Adrenal gland (tissue), 12 donors: ENCODE measurements around the gene MBNL2. TPM values are rescaled to one million over a fixed set of nuclear protein-coding genes. Genes with fewer than 3 reads are reported as not detected.

ENCODE experiments used
- DNase-seq, 7 donors: peaks; one replicate each; pipeline ENCODE4 v3.0.0-alpha.2; 2019 to 2020
- H3K27ac ChIP-seq, 5 donors: fragments of 200-600 bp; sonication (generic) in 4 of 5; 1 replicate in 3 of 5; 2 replicates in 2 of 5; pipeline versions ENCODE4 v1.5.1 to v1.8.0; 2016 to 2020; ENCODE audit warnings: mild to moderate bottlenecking in 1 of 5
- H3K27me3 ChIP-seq: fragments of 200-600 bp; 2 replicates; pipeline ENCODE4 v1.8.0; 2021
- H3K36me3 ChIP-seq, 2 donors: fragments of 200-600 bp; replicated peaks in 1 of 2; 1 replicate in 1 of 2; 2 replicates in 1 of 2; pipeline versions ENCODE4 v1.5.1 to v1.8.0; 2018 to 2022
- H3K4me1 ChIP-seq, 2 donors: fragments of 200-600 bp; replicated peaks in 1 of 2; 1 replicate in 1 of 2; 2 replicates in 1 of 2; pipeline versions ENCODE4 v1.5.1 to v1.8.0; 2018 to 2021
- H3K4me3 ChIP-seq, 4 donors: fragments of 200-600 bp; sonication (generic) in 3 of 4; one replicate each; pipeline ENCODE4 v1.5.1; 2016 to 2018
- H3K9me3 ChIP-seq, 3 donors: fragments of 200-600 bp; sonication (generic) in 1 of 3; replicated peaks in 1 of 3; 1 replicate in 2 of 3; 2 replicates in 1 of 3; pipeline versions ENCODE4 v1.5.1 to v1.8.0; 2016 to 2021
- POLR2A ChIP-seq, 2 donors: fragments of 450-650 bp; IDR thresholded peaks; one replicate each; pipeline ENCODE4 v1.6.1; 2017; ENCODE audit warnings: antibody characterized with exemption in 2 of 2, mild to moderate bottlenecking in 2 of 2, moderate library complexity in 1 of 2
- WGBS, 4 donors: extraction: QIAGEN DNeasy Blood & Tissue Kit in 2 of 4; methylation state at CpG; one replicate each; pipeline versions ENCODE4 v1.1.5 to v1.1.7; 2013 to 2017; 5-methylcytosine and 5-hydroxymethylcytosine counted together
- intact Hi-C, 2 donors: fragments of 100-400 bp; cut with DNase I; formaldehyde crosslinking; loops; one replicate each; pipeline versions ENCODE4 v1.14.1 to v1.15.0; 2022 to 2023
- polyA plus RNA-seq, 3 donors: library from polyadenylated mRNA; stranded (reverse); fragments of 200-250 nt in 2 of 3; fragments of 350-450 nt in 1 of 3; fragmentation: Illumina TruSeq in 1 of 3; extraction: RNeasy Lipid Tissue Mini Kit (QIAGEN cat#74804) in 1 of 3; gene quantifications; one replicate each; pipeline ENCODE4 v1.2.3, GENCODE V29; 2013 to 2014
- total RNA-seq, 9 donors: library from RNA; depleted of rRNA in 4 of 9; stranded (reverse); fragments of >200 nt in 4 of 9; fragments of 120-200 nt in 1 of 9; fragmentation: NEBNext Ultra II Directional in 1 of 9; extraction: Animal tissue kit (Norgen Biotek cat#: 25700) in 1 of 9; gene quantifications; one replicate each; pipeline versions ENCODE4 v1.1.0 to v1.2.4, GENCODE V29; 2013 to 2023
- TF ChIP-seq, protein P1 (sequence below), 6 experiments: fragments of 450-650 bp in 4 of 6; fragments of 200-600 bp in 2 of 6; sonication (generic) in 1 of 6; IDR thresholded peaks; 1 replicate in 5 of 6; 2 replicates in 1 of 6; pipeline versions ENCODE4 v1.5.1 to v1.8.0; 2016 to 2021; ENCODE audit warnings: antibody characterized with exemption in 6 of 6, mild to moderate bottlenecking in 2 of 6, moderate library complexity in 1 of 6
- donor health status: healthy with polysubstance abuse.
- donor health status: Bipolar disorder and iron deficiency.
- donor health status: DM: yes; HTN: yes; CAD: no.
- donor health status: DM: no; HTN: no; CAD: no.
- donor health status: DM: no; HTN: no; CAD: no.
- donor health status: DM: yes; HTN: yes; CAD: no.

Gene MBNL2
- total and polyA plus RNA-seq, 12 donors, result 29.2 to 250 (median 130) TPM

DNA sequence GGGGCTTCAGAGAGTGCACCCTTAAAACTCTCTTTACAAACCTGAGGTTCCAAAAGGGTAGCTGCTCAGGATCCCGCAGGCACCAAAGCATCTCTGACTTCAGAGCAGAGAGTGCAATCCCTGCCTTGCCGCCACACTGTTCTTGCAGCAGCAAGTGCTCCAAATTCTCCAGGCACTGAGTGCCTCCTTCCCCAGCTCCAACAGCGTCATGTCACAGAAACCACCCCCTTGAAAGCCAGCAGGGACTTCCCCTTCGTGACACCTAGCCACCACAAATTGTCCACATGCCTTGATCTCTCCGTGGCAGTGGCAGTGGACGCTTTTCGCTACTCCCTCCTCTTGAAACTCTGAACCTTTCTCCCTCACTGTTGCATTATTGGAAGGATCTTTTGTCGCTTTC is 39.9 kb downstream of the MBNL2 start:
- no peak for DNase-seq
- Histone ChIP-seq H3K36me3 (peaks cover 0 to 4% of the 10 kb centered on the region in 2 donors), H3K4me1 (peaks cover 80 to 94% of the 10 kb centered on the region in 2 donors), H3K9me3 (no peaks in the 10 kb centered on the region), H3K4me3 (no peak overlapping the region), H3K27ac (peak overlapping the region; percentile 62 to 95 (median 87)), H3K27me3 (no peaks in the 10 kb centered on the region)
- TF ChIP-seq, protein P1, sequence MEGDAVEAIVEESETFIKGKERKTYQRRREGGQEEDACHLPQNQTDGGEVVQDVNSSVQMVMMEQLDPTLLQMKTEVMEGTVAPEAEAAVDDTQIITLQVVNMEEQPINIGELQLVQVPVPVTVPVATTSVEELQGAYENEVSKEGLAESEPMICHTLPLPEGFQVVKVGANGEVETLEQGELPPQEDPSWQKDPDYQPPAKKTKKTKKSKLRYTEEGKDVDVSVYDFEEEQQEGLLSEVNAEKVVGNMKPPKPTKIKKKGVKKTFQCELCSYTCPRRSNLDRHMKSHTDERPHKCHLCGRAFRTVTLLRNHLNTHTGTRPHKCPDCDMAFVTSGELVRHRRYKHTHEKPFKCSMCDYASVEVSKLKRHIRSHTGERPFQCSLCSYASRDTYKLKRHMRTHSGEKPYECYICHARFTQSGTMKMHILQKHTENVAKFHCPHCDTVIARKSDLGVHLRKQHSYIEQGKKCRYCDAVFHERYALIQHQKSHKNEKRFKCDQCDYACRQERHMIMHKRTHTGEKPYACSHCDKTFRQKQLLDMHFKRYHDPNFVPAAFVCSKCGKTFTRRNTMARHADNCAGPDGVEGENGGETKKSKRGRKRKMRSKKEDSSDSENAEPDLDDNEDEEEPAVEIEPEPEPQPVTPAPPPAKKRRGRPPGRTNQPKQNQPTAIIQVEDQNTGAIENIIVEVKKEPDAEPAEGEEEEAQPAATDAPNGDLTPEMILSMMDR (IDR thresholded peaks at IDR 0.05), result no peak
- TF ChIP-seq POLR2A (IDR thresholded peaks at IDR 0.05), result no peak
- intact Hi-C loops, result loop anchor here (10.0 kb wide), 1 partner anchor 83 kb away; no protein-coding TSS in a partner anchor
- 62 to 77% (median 71%) methylated on average over 8 of the region's 8 CpGs for WGBS, 4 donors

DNA sequence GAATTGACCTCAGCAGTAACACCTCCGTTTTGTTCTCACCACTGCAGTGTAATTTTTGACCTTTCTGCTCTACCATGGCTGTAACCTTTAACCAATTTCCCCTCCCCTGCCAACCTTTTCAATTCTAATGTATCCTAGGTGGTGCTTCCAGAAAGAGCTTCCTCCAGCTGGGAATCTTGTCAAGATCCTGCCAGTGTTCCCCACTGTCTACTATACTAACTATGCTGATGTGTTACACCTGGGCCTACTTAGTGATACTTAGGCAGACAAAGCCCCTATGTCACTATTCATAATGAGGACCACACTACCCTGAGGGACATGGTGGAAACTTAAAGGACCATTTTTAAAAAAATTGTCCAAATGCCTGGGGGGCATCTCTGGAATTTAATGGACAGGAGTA is 41.0 kb downstream of the MBNL2 start:
- WGBS, 4 donors, result 81 to 100% (median 84%) methylated on average over 1 of the region's 1 CpG
- TF ChIP-seq, protein P1 (IDR thresholded peaks at IDR 0.05), result no peak
- TF ChIP-seq POLR2A (IDR thresholded peaks at IDR 0.05), result no peak
- Histone ChIP-seq H3K4me1 (peaks cover 70 to 91% of the 10 kb centered on the region in 2 donors), H3K27ac (peak overlapping the region in 3 of 5 donors; percentile 45 to 95 (median 87)), H3K9me3 (no peaks in the 10 kb centered on the region), H3K36me3 (peaks cover 0 to 12% of the 10 kb centered on the region in 2 donors), H3K27me3 (no peaks in the 10 kb centered on the region), H3K4me3 (no peak overlapping the region)
- DNase-seq, result no peak
- intact Hi-C loops, result loop anchor here (10.0 kb wide), 1 partner anchor 82 kb away; no protein-coding TSS in a partner anchor

DNA sequence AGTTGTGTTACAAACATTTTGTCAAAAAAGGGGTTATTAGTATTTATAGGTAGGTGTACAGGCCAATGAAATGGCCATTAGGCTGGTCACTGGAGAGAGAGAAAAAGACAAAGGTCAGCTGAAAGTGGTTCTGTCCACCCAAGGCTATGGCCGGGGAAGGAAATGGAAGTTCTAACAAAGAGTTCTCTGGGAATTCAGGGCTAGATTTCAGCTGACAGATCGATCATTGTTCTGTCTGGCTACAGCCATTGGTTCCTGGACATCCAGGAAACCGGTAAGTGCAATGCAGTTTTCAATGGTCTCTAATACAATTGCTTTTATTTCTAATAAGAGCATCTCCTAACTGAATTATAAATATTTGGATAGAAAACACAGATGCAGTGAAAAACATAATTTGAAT is 42.5 kb downstream of the MBNL2 start:
- no peak for DNase-seq
- Histone ChIP-seq H3K9me3 (no peaks in the 10 kb centered on the region), H3K4me3 (no peak overlapping the region), H3K36me3 (peaks cover 0 to 17% of the 10 kb centered on the region in 2 donors), H3K27ac (peak overlapping the region in 1 of 5 donors; percentile 19), H3K27me3 (no peaks in the 10 kb centered on the region), H3K4me1 (peaks cover 55 to 91% of the 10 kb centered on the region in 2 donors)
- 58 to 72% (median 69%) methylated on average over 3 of the region's 3 CpGs for WGBS, 4 donors
- intact Hi-C loops, result loop anchor here (10.0 kb wide), 1 partner anchor 80 kb away; no protein-coding TSS in a partner anchor
- TF ChIP-seq POLR2A (IDR thresholded peaks at IDR 0.05), result no peak
- TF ChIP-seq, protein P1 (IDR thresholded peaks at IDR 0.05), result no peak

DNA sequence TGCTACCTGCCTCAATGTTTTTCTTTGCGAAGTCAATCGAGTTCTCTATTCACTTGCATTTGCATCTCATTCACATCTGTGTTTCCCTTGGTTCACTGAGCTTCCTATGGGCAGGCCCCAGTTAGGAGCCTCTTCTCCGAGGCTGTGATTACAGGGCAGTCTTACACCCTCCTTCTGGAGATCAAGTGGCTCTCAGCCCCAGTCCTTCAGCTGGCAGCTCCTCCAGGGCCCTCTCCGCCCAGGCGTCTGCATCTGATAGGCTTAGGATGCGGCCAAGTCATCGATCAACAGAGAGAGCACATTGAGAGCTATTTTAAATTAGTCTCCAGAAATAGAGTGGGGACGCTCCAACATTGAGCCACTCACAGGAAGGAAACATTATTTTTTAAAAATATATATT is 44.2 kb downstream of the MBNL2 start:
- Histone ChIP-seq H3K27ac (peak overlapping the region in 3 of 5 donors; percentile 16 to 64 (median 27)), H3K4me1 (peaks cover 39 to 84% of the 10 kb centered on the region in 2 donors), H3K36me3 (peaks cover 0 to 17% of the 10 kb centered on the region in 2 donors), H3K4me3 (no peak overlapping the region), H3K27me3 (no peaks in the 10 kb centered on the region), H3K9me3 (no peaks in the 10 kb centered on the region)
- intact Hi-C loops, result loop anchor here (10.0 kb wide), 1 partner anchor 78 kb away; no protein-coding TSS in a partner anchor
- no peak for DNase-seq
- TF ChIP-seq, protein P1 (IDR thresholded peaks at IDR 0.05), result no peak
- TF ChIP-seq POLR2A (IDR thresholded peaks at IDR 0.05), result no peak
- 58 to 67% (median 62%) methylated on average over 8 of the region's 8 CpGs for WGBS, 4 donors
